Measurements from ENCODE around the gene SLC5A9. TPM values are rescaled to one million over a fixed set of nuclear protein-coding genes. Genes with fewer than 3 reads are reported as not detected.

SLC5A9 gene
- total RNA-seq, 1 experiment from 2014 or later, result 2.3 TPM

Other genes with a start within 250 kb of the SLC5A9 start
- 0.05 TPM in 1 of 2 replicates, not detected in the other for gene TRABD2B, start 225.3 kb upstream of the SLC5A9 start, total RNA-seq (2014; rRNA removed; shearing (Covaris generic))
- 0.29 and 2.1 TPM in 2 replicates for gene SPATA6, start 249.5 kb downstream of the SLC5A9 start, total RNA-seq (2014; rRNA removed; shearing (Covaris generic))